PC-3 (cell line): ENCODE results near the gene CDH13. TPM values are rescaled to one million over a fixed set of nuclear protein-coding genes. Genes with fewer than 3 reads are reported as not detected.

Source experiments
- ATAC-seq: fragments of 200-7000 bp; cut with Tn5 transposase; 2 replicates; pipeline ENCODE4 v1.9.1; 2020; ENCODE audit warnings: mild to moderate bottlenecking, moderate library complexity
- BruUV-seq: library from RNA; stranded (reverse); fragments of 400-500 nt; replicated peaks from 2 replicates; lab custom pipeline; 2021; lab: Mats Ljungman, UMichigan
- CTCF ChIA-PET: fragments of 300-600 bp; sonication (Branson Sonifier 250); formaldehyde crosslinking; loops from one replicate; lab custom pipeline; 2022; ENCODE audit warnings: antibody characterized with exemption; lab: Charles Lee
- POLR2A ChIA-PET: fragments of 300-600 bp; sonication (Branson Sonifier 250); formaldehyde crosslinking; loops from one replicate; lab custom pipeline; 2022; ENCODE audit warnings: antibody characterized with exemption; ENCODE audit not compliant: unreplicated experiment; lab: Charles Lee
- DNase-seq: peaks from one replicate; pipeline ENCODE4 v3.0.0-alpha.2; 2015
- H2AFZ ChIP-seq: fragments of 300-600 bp; sonication (generic); 2 replicates; pipeline ENCODE4 v1.6.0; 2016; ENCODE audit warnings: antibody characterized with exemption, low read length
- H3F3A ChIP-seq: fragments of 300-600 bp; sonication (generic); one replicate; pipeline ENCODE4 v1.6.0; 2017; ENCODE audit warnings: antibody characterized with exemption, low read length, control low read depth, mild to moderate bottlenecking; ENCODE audit not compliant: unreplicated experiment
- H3K27ac ChIP-seq: fragments of 300-600 bp; sonication (generic); 2 replicates; pipeline ENCODE4 v1.5.1; 2016; ENCODE audit warnings: mild to moderate bottlenecking, low read length
- H3K27me3 ChIP-seq: fragments of 300-600 bp; sonication (generic); 2 replicates; pipeline ENCODE4 v1.6.1; 2016; ENCODE audit warnings: low read length, mixed read lengths
- H3K36me3 ChIP-seq: fragments of 300-600 bp; sonication (generic); 2 replicates; pipeline ENCODE4 v1.6.1; 2016; ENCODE audit warnings: low read depth, mixed run types, low read length, mixed read lengths
- H3K4me1 ChIP-seq: fragments of 300-600 bp; sonication (generic); 2 replicates; pipeline ENCODE4 v1.5.1; 2016; ENCODE audit warnings: low read length; ENCODE audit not compliant: insufficient read depth
- H3K4me2 ChIP-seq: fragments of 300-600 bp; sonication (generic); 2 replicates; pipeline ENCODE4 v1.6.0; 2016; ENCODE audit warnings: low read length
- H3K4me3 ChIP-seq: fragments of 300-600 bp; sonication (generic); 2 replicates; pipeline ENCODE4 v1.5.1; 2016; ENCODE audit warnings: mild to moderate bottlenecking, low read length, mixed read lengths
- H3K79me2 ChIP-seq: fragments of 300-600 bp; sonication (generic); 2 replicates; pipeline ENCODE4 v1.6.1; 2017; ENCODE audit warnings: low read length, mixed read lengths
- H3K9ac ChIP-seq: fragments of 300-600 bp; sonication (generic); 2 replicates; pipeline ENCODE4 v1.6.0; 2016; ENCODE audit warnings: mild to moderate bottlenecking, low read length
- H3K9me2 ChIP-seq: fragments of 300-600 bp; sonication (generic); replicated peaks from 2 replicates; pipeline ENCODE4 v1.6.1; 2016; ENCODE audit warnings: mixed run types, low read length, mixed read lengths
- H3K9me3 ChIP-seq: fragments of 300-600 bp; sonication (generic); 2 replicates; pipeline ENCODE4 v1.6.1; 2016; ENCODE audit warnings: low read length, mixed read lengths
- H4K20me1 ChIP-seq: fragments of 300-600 bp; sonication (generic); 2 replicates; pipeline ENCODE4 v1.6.1; 2016; ENCODE audit warnings: low read length, mixed read lengths
- CTCF ChIP-seq: fragments of 300-600 bp; sonication (generic); conservative IDR thresholded peaks from 2 replicates; pipeline ENCODE4 v1.5.1; 2017; ENCODE audit warnings: antibody characterized with exemption, low read depth, mild to moderate bottlenecking, low read length
- EZH2 ChIP-seq: fragments of 300-600 bp; sonication (generic); IDR thresholded peaks from one replicate; pipeline ENCODE4 v1.6.1; 2017; ENCODE audit warnings: antibody characterized with exemption, mild to moderate bottlenecking, low read length; ENCODE audit not compliant: unreplicated experiment
- EZH2phosphoT487 ChIP-seq: fragments of 300-600 bp; sonication (generic); IDR thresholded peaks from 2 replicates; pipeline ENCODE4 v1.6.1; 2018; ENCODE audit warnings: mild to moderate bottlenecking, antibody characterized with exemption, low read length, borderline replicate concordance
- intact Hi-C: fragments of 100-400 bp; cut with micrococcal nuclease; formaldehyde crosslinking; loops from 2 replicates; pipeline ENCODE4 v1.9.0; 2023
- total RNA-seq: library from RNA; depleted of rRNA; stranded (reverse); fragments of >200 nt; gene quantifications from 2 replicates; pipeline ENCODE4 v1.2.3, GENCODE V29; 2014

The CDH13 gene
- total RNA-seq, 1 experiment from 2014 or later: 0.36 TPM

DNA sequence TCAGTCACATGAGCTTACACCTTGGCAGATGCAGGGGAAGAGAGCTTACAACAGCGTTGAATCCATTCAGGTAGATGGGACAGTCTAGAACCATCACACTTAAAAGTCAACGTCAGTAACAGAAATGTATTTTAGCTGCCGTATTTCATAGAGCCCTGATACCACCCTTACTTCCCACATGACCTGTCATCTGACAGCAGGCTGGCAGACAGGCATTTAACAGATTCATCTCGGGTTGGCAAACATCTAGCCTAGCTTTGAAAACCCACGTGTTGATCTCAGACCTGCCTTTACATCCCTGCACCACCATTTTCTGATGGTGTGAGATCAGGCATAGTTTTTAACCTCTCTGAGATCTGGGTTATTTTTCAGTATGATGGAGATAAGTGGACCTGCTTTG, 1003.1 kb downstream of the CDH13 start:
- Histone ChIP-seq H3K4me1 (no peaks in the 10 kb centered on the region), H3K79me2 (no peaks in the 10 kb centered on the region), H3K9me3 (no peaks in the 10 kb centered on the region), H3K4me2 (no peak overlapping the region), H4K20me1 (no peaks in the 10 kb centered on the region), H3F3A (no peaks in the 10 kb centered on the region), H3K36me3 (no peaks in the 10 kb centered on the region), H3K9me2 (no peaks in the 10 kb centered on the region), H3K9ac (no peak overlapping the region), H3K27ac (no peak overlapping the region), H3K4me3 (no peak overlapping the region), H2AFZ (no peak overlapping the region), H3K27me3 (peaks cover 43% of the 10 kb centered on the region)
- TF ChIP-seq EZH2 (no peak), EZH2phosphoT487 (no peak), CTCF (no peak)
- CTCF ChIA-PET: no interaction called here
- POLR2A ChIA-PET: no interaction called here
- ATAC-seq: no peak
- intact Hi-C loops: no loop called here
- DNase-seq: no peak
- no TSS peak for BruUV-seq

DNA sequence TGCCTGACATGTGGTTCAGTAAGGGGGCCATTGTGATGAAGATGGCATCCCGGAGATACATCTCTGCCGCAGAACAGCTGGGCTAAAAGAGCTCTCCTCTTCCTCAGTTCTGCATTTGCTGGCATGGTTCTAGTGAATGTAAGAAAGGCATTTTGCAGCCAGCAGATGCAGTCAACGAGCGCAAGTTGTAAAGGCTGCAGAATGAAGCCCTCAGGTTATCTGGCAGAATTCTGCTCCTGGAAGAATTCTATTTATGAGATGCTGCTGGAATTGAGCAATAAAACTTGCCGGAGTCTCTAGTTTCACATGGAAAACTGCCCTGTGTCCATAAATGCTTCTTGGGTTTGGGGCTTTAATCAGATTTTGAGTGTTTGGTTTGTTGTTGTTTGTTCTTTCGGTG, 1004.2 kb downstream of the CDH13 start:
- H3K4me2 ChIP-seq: no peak overlapping the region
- H3K4me1 ChIP-seq: no peaks in the 10 kb centered on the region
- no peak for ATAC-seq
- no peak overlapping the region for H2AFZ ChIP-seq
- TF ChIP-seq CTCF: no peak
- TF ChIP-seq EZH2: no peak
- no peak for TF ChIP-seq EZH2phosphoT487
- H3K9ac ChIP-seq: no peak overlapping the region
- H3K4me3 ChIP-seq: no peak overlapping the region
- BruUV-seq: no TSS peak
- no peaks in the 10 kb centered on the region for H3F3A ChIP-seq
- no peak for DNase-seq
- POLR2A ChIA-PET: no interaction called here
- H4K20me1 ChIP-seq: no peaks in the 10 kb centered on the region
- no peaks in the 10 kb centered on the region for H3K9me3 ChIP-seq
- intact Hi-C loops: no loop called here
- H3K36me3 ChIP-seq: no peaks in the 10 kb centered on the region
- CTCF ChIA-PET: no interaction called here
- no peak overlapping the region for H3K27ac ChIP-seq
- H3K27me3 ChIP-seq: peaks cover 41% of the 10 kb centered on the region; the same call in 1 of the 2 replicates
- H3K79me2 ChIP-seq: no peaks in the 10 kb centered on the region
- H3K9me2 ChIP-seq: no peaks in the 10 kb centered on the region

GRCh38 chr16:83633286-83633685, 1006.5 kb downstream of the CDH13 start:
- no peak for ATAC-seq

More at GRCh38 chr16:83633286-83633685, 1006.5 kb downstream of the CDH13 start:
- Histone ChIP-seq H3K4me3 (no peak overlapping the region), H3K27ac (no peak overlapping the region), H3K27me3 (peaks cover 33% of the 10 kb centered on the region), H3K9me3 (no peaks in the 10 kb centered on the region), H2AFZ (no peak overlapping the region), H3K4me2 (no peak overlapping the region), H3K4me1 (no peaks in the 10 kb centered on the region), H3K9ac (no peak overlapping the region), H3K79me2 (no peaks in the 10 kb centered on the region), H3K9me2 (no peaks in the 10 kb centered on the region), H3F3A (no peaks in the 10 kb centered on the region), H4K20me1 (no peaks in the 10 kb centered on the region), H3K36me3 (no peaks in the 10 kb centered on the region)
- BruUV-seq: no TSS peak
- TF ChIP-seq CTCF: no peak
- no peak for TF ChIP-seq EZH2
- TF ChIP-seq EZH2phosphoT487: no peak
- no peak for DNase-seq
- ChIA-PET CTCF (no interaction called here), POLR2A (no interaction called here)
- intact Hi-C loops: no loop called here
